GM12874 (cell line): ENCODE results near the gene CNDP2.

Experiments
- TF ChIP-seq, protein P1 (sequence below): IDR thresholded peaks from 2 replicates; pipeline ENCODE4 v1.5.1; 2011; ENCODE audit warnings: low read depth, mild to moderate bottlenecking, control low read depth, low read length, moderate library complexity; ENCODE audit not compliant: insufficient read depth

Gene CNDP2

DNA sequence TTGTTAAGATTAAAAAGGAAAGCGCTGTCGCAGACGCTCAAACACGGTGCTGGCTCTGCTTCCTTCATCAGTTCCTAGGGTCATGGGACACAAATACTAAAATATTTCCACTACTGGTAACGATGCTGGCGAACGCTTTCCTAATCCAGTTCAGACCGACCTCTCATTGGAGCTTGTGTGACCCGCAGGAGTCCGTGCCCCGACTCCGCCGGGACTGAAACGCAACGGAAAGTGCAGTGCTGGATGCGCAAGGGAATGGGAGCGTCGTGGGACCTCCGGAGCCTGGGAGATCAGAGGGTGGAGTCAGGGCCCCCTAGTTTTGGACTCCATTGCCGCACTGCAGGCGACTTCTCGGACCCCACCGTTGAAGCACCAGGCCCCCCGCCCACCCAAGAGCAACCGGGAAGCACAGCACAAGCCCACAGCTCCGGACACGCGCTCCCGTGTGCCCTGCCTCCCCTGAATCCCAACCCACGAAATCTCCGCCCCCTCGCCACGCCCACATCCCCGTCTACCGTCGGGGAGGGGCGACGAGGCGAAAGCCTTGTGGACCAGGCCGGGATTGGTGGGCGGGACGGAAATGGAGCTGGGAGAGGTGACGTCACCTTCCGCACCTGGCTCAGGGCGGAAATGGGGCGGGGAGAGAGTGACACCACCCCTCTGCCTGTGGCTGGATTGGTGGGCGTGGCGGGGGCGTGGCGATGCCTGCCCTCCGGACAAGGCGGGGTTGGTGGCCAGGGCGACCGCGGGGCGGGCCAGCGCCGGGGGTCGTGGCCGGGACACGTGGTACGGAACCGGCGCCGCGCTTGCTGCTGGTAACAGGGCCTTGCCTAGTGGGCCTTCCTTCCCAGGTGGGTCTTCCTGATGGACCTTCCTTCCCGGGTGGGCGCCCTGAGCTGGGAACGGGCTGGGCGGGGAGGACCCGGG is at the start of gene CNDP2:
CNDP2 (plus strand) TSS at position 783 of the 927 bp plus-strand sequence. CDS start 3,611 bp downstream, outside the sequence.
- TF ChIP-seq, protein P1, sequence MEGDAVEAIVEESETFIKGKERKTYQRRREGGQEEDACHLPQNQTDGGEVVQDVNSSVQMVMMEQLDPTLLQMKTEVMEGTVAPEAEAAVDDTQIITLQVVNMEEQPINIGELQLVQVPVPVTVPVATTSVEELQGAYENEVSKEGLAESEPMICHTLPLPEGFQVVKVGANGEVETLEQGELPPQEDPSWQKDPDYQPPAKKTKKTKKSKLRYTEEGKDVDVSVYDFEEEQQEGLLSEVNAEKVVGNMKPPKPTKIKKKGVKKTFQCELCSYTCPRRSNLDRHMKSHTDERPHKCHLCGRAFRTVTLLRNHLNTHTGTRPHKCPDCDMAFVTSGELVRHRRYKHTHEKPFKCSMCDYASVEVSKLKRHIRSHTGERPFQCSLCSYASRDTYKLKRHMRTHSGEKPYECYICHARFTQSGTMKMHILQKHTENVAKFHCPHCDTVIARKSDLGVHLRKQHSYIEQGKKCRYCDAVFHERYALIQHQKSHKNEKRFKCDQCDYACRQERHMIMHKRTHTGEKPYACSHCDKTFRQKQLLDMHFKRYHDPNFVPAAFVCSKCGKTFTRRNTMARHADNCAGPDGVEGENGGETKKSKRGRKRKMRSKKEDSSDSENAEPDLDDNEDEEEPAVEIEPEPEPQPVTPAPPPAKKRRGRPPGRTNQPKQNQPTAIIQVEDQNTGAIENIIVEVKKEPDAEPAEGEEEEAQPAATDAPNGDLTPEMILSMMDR = no peak

DNA sequence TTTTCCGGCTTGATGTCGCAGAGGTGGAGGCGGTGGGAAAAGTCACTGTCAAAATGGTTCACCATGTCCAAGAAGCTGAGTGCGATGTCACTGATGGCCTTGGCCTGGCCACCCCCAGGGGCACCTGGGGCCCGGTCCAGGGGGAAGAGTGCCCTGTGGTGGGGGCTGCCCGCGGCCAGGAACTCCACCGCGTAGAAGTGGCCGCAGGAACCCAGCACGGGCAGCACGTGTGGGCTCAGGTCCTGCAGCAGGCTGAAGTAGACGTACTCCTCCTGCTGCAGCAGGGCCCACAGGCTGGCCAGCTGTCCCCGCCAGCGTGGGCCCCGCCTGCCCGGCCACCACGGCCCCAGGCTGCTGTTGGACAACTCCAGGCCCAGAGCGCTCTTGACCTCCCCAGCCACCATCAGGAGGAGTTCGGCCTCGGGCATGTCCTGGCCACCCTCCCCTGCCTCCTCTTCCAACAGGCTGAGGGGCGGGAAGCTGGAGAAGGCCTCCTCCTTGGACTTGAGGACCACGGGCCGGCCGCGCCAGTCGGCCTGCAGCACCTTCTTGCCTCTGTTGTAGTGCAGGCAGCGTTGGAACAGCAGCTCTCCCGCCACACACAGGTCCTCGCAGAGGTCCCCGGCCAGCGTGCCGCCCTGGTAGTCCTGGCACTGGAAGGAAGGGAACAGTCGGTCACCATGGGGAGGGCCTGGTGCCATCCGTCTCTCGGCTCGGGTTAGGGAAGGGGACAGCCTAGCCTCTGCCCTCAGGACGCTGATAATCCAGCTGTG is 49.3 kb upstream of the CNDP2 start:
- TF ChIP-seq, protein P1 = no peak

DNA sequence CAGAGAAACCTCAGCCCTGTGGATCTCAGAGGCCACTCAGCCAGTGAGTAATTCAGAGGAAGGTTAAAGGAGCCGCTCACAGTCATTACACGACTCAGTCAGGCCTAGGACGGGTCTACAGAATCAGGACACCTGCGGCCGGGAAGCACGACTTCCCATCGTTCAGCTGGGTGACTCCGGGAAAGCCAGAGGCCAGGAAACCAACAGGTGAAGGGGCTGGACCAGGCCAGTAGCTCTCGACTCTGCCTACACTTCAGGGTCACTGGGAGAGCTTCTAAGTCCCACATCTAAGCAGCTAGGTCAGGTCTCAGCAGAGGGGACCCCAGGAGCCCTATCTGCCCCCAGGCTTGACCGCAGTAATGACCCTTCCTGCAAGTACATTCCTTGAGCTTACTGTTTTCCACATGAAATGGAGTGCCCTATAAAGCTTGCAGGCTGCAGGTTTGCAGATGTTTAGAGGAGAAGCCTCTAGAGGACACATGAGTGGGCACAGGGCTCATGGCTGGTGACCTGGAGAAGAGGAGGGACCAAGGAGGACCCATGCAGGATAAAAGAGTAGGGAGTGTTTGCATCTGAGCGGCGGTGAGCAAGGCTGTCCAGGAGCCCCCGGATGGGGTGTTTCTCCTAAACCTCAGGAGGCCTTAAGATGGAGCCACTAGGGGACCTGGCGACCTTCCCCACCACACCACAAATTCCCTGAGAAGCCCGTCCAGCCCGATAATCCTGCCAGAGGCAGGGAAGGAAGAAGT is 48.6 kb upstream of the CNDP2 start:
- TF ChIP-seq, protein P1 = no peak

DNA sequence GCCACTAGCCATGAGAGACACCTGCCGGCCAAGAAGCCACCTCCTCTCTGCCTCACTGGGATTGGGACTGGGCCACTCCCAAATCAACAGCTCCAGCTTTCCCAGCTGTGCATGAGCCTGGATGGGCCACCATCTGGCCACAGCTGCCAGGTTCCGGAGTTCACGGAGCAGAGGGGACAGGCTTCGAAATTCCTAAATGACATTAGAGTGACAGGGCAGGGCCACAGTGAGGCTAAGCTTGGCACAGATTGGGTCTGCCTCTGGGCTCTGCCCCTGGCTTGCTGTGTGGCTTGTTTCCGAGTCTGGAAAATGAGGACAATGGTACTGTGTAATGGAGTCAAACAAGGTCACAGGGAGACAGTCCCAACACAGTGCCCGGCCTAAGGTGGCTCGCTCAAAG is 45.5 kb upstream of the CNDP2 start:
- TF ChIP-seq, protein P1 = no peak

DNA sequence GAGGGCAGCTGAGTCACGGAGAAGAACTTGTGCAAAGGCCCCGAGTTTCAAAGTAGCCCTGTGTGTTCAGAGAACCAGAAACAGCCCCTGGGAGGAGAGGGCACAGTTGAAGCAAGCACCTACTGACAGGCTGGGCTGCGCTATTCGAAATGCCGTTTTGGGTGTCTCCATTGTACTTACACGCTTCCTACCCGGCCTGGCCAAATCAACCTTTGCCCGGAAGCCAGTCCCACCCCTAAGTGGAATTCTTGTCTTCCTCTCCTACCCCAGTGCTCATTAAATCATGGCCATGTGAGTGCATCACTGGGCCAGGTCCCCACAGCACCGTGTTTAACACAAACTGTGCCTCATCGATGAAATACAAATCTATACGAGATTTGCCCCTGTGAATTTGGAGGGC is 45.0 kb upstream of the CNDP2 start:
- TF ChIP-seq, protein P1 = no peak

DNA sequence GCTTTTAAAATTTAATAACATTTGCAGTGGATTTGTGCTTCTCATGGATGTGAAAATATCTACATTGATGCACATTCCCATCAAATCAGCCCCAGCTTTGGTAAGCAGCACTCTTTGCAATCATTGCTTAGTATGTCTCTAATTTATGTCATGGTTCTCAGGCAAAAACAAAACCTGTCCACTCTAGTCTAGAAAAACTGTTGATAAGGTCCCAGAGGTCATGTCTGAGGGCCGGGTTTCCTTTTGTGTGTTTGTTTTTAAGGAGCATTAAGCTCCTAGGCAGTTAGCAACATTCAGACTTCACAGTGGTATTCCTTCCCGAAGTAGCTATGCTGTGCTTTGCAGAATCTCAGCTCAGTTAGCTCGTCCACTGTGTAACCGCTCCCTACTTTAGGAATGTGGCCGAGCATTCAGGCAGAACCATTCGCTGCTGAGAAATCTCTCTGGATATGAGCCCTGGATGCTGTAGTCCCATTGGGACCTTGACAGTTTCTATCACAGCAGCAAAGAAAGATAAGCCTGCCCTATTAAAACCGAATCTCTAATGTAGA is 43.1 kb upstream of the CNDP2 start:
- TF ChIP-seq, protein P1 = no peak

DNA sequence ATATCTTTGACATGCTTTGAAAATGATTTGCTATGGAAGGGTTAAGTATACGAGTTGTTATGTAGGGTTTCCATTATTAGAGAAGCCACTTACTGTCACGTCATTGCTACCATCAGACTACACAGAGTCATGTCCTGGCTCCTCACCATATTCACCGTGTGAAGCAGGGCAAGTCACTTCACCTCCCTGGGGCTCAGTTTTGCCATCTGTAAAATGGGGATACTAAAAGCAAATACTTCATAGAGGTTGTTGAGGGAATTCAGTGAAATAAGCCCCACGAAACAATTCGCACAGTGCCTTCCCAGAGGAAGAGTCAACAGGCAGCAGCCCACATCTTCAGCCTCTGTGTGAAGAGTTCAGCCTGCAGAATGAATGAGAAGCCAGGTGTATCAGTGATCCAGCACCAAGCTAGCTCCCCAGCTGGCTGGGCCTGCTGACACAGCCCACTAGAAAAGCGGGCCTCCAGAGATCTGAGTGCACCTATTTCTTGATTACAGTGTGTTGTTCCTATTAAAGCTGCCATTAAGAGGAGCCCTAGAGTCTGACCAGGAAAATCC is 42.4 kb upstream of the CNDP2 start:
- TF ChIP-seq, protein P1 = no peak
